DND-41 (cell line): ENCODE measurements around the gene REXO4.

Source experiments
- ATAC-seq: fragments of 200-7000 bp; cut with Tn5 transposase; 3 replicates; pipeline ENCODE4 v1.9.1; 2021; ENCODE audit warnings: low read depth; ENCODE audit not compliant: insufficient read depth
- DNase-seq: peaks from one replicate; pipeline ENCODE4 v3.0.0-alpha.2; 2020
- H2AFZ ChIP-seq: 2 replicates; pipeline ENCODE4 v1.6.0; 2012; ENCODE audit warnings: low read depth, low read length
- H3K27ac ChIP-seq: 2 replicates; pipeline ENCODE4 v1.5.1; 2012; ENCODE audit warnings: low read length, inconsistent platforms
- H3K27me3 ChIP-seq: fragments of 200-600 bp; sonication (generic); 2 replicates; pipeline ENCODE4 v1.6.0; 2012; ENCODE audit warnings: low read length, mild to moderate bottlenecking, inconsistent platforms; ENCODE audit not compliant: insufficient read depth, poor library complexity
- H3K36me3 ChIP-seq: 2 replicates; pipeline ENCODE4 v1.5.1; 2012; ENCODE audit warnings: low read length, inconsistent platforms; ENCODE audit not compliant: insufficient read depth
- H3K4me1 ChIP-seq: 2 replicates; pipeline ENCODE4 v1.5.1; 2012; ENCODE audit warnings: mild to moderate bottlenecking, low read length; ENCODE audit not compliant: insufficient read depth
- H3K4me2 ChIP-seq: 2 replicates; pipeline ENCODE4 v1.6.0; 2012; ENCODE audit warnings: mild to moderate bottlenecking, moderate library complexity, low read length, inconsistent platforms; ENCODE audit not compliant: insufficient read depth
- H3K4me3 ChIP-seq, 2 experiments: fragments of 200-600 bp in 1 of 2; shearing (Covaris generic) in 1 of 2; 2 replicates each; pipeline ENCODE4 v1.5.1; 2012 to 2016; ENCODE audit warnings: inconsistent platforms in 2 of 2, low read length in 2 of 2, mild to moderate bottlenecking in 2 of 2, low read depth in 1 of 2, moderate library complexity in 1 of 2
- H3K79me2 ChIP-seq: 2 replicates; pipeline ENCODE4 v1.6.0; 2012; ENCODE audit warnings: low read length, inconsistent platforms; ENCODE audit not compliant: insufficient read depth
- H3K9ac ChIP-seq: 2 replicates; pipeline ENCODE4 v1.6.0; 2012; ENCODE audit warnings: low read depth, mild to moderate bottlenecking, inconsistent platforms, low read length, moderate library complexity
- H3K9me3 ChIP-seq: 2 replicates; pipeline ENCODE4 v1.5.1; 2012; ENCODE audit warnings: low read length, moderate library complexity, mild to moderate bottlenecking, inconsistent platforms; ENCODE audit not compliant: insufficient read depth, severe bottlenecking
- H4K20me1 ChIP-seq: 2 replicates; pipeline ENCODE4 v1.6.0; 2012; ENCODE audit warnings: low read length; ENCODE audit not compliant: insufficient read depth
- EZH2 ChIP-seq: IDR thresholded peaks from 3 replicates; pipeline ENCODE4 v1.6.1; 2012; ENCODE audit warnings: borderline replicate concordance, low read depth, mild to moderate bottlenecking, moderate library complexity, low read length, inconsistent platforms; ENCODE audit not compliant: severe bottlenecking
- TF ChIP-seq, protein P1 (sequence below): IDR thresholded peaks from 2 replicates; pipeline ENCODE4 v1.5.1; 2012; ENCODE audit warnings: borderline replicate concordance, low read length, moderate library complexity, mild to moderate bottlenecking; ENCODE audit not compliant: poor library complexity, severe bottlenecking; ENCODE audit errors: extremely low read depth

Gene REXO4

DNA sequence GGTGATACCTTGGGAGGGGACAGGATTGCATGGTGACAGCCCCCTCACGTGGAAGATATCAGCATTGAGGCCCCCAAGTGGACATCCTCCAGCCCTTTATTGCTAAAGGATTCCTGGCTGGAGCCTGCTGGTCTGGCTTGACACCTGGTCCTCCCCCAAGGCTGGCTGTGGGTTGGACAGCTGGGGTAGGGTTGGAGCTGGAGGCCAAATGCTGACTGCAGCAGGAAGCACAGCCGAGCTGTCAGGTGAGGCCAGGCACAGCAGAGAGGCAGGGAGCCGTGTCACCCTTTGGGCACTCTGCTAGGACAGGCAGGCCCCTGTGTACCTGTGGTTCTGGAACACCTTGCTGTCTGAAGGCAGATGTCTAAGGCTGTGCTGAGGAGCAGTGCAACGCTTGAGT, 44.2 kb upstream of the REXO4 start:
- Histone ChIP-seq H3K4me3 (no peak overlapping the region), H2AFZ (no peak overlapping the region), H3K4me1 (peaks cover 21% of the 10 kb centered on the region), H3K4me2 (no peak overlapping the region), H3K27me3 (no peaks in the 10 kb centered on the region), H3K9me3 (no peaks in the 10 kb centered on the region), H3K79me2 (no peaks in the 10 kb centered on the region), H4K20me1 (0 out of 2 replicates have a peak, but pooled peaks cover 10% of the 10 kb centered on the region), H3K36me3 (no peaks in the 10 kb centered on the region), H3K9ac (no peak overlapping the region), H3K27ac (no peak overlapping the region)
- no peak for TF ChIP-seq EZH2
- TF ChIP-seq, protein P1, sequence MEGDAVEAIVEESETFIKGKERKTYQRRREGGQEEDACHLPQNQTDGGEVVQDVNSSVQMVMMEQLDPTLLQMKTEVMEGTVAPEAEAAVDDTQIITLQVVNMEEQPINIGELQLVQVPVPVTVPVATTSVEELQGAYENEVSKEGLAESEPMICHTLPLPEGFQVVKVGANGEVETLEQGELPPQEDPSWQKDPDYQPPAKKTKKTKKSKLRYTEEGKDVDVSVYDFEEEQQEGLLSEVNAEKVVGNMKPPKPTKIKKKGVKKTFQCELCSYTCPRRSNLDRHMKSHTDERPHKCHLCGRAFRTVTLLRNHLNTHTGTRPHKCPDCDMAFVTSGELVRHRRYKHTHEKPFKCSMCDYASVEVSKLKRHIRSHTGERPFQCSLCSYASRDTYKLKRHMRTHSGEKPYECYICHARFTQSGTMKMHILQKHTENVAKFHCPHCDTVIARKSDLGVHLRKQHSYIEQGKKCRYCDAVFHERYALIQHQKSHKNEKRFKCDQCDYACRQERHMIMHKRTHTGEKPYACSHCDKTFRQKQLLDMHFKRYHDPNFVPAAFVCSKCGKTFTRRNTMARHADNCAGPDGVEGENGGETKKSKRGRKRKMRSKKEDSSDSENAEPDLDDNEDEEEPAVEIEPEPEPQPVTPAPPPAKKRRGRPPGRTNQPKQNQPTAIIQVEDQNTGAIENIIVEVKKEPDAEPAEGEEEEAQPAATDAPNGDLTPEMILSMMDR = no peak
- DNase-seq = no peak
- no peak for ATAC-seq

- H3K4me2 ChIP-seq = peak overlapping the region; percentile 94
- TF ChIP-seq, protein P1 = no peak
- no peak for TF ChIP-seq EZH2
- no peaks in the 10 kb centered on the region for H3K27me3 ChIP-seq
- DNase-seq = no peak
- no peaks in the 10 kb centered on the region for H3K36me3 ChIP-seq
- H3K4me1 ChIP-seq = peaks cover 21% of the 10 kb centered on the region
- no peak overlapping the region for H3K27ac ChIP-seq
- H2AFZ ChIP-seq = 0 out of 2 replicates have a peak overlapping the region, but pooled peaks have one; percentile 26
- H3K79me2 ChIP-seq = no peaks in the 10 kb centered on the region
- no peak for ATAC-seq
- H4K20me1 ChIP-seq = 0 out of 2 replicates have a peak, but pooled peaks cover 10% of the 10 kb centered on the region
- peak overlapping the region; percentile 62 for H3K9ac ChIP-seq
- H3K4me3 ChIP-seq = peak overlapping the region in 1 of 2 experiments; percentile 74; a peak in 2 of 4 replicates
- no peaks in the 10 kb centered on the region for H3K9me3 ChIP-seq
Measured at GRCh38 chr9:133460405-133461175, 42.8 kb upstream of the REXO4 start.

DNA sequence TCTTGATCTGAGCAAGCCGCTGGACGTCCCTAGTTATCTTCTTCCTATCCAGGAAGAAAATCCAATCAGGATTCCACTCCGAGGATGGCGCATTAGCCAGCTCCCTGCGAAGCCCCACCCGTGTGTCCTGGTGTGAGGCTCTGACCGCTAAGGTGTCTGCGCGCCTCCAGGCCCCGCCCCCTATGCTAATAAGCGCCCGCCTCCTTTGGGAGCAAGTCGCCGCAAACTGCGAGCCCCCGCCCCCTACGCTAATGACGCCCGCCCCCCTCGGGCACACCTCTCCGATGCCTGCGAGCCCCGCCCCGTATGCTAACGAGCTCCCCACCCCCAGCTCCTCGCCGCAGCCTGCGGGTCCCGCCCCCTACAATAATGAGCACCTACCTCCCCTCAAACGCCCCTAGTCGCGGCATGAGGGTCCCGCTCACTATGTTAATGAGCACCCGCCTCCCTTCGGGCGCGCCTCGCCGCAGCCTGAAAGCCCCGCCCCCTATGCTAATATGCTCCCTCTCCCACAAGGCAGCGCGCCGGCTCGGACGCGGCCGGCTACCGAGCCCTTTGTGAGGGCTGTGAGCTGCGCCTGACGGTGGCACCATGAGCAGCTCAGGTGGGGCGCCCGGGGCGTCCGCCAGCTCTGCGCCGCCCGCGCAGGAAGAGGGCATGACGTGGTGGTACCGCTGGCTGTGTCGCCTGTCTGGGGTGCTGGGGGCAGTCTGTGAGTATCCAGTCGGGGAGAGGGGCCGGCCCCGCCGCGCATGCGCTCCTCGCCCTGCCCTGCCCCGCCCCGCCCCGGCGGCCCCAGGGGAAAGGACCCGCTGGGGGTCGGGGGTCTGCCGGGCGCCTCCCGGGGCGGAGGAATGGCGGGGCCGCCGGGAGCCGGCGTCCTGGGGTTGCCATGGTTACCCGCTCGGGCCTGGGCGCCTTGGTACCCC, 41.9 kb upstream of the REXO4 start, which contains the start of gene CACFD1:
CACFD1 (plus strand) TSS at position 503 of the 929 bp plus-strand sequence; CDS start at position 592, 89 bp downstream.
- peak; percentile 95 for DNase-seq

More for the DNA sequence above, 41.9 kb upstream of the REXO4 start, which contains the start of gene CACFD1:
- H3K79me2 ChIP-seq = no peaks in the 10 kb centered on the region
- peak within 1 kb of the TSS; percentile 84 for H2AFZ ChIP-seq
- H3K9me3 ChIP-seq = no peaks in the 10 kb centered on the region
- no peaks in the 10 kb centered on the region for H3K27me3 ChIP-seq
- H3K27ac ChIP-seq = peak within 1 kb of the TSS; percentile 69
- peak within 1 kb of the TSS; percentile 94 for H3K4me2 ChIP-seq
- H4K20me1 ChIP-seq = 0 out of 2 replicates have a peak, but pooled peaks cover 6% of the 10 kb centered on the region
- H3K36me3 ChIP-seq = no peaks in the 10 kb centered on the region
- ATAC-seq = peak; percentile 94
- peak within 1 kb of the TSS; percentile 62 for H3K9ac ChIP-seq
- peak within 1 kb of the TSS; percentile 31 to 74; a peak in 3 of 4 replicates for H3K4me3 ChIP-seq
- TF ChIP-seq, protein P1 = no peak
- no peak for TF ChIP-seq EZH2
- peaks cover 21% of the 10 kb centered on the region for H3K4me1 ChIP-seq
